ENCODE measurements around the gene RAI1. TPM values are rescaled to one million over a fixed set of nuclear protein-coding genes. Genes with fewer than 3 reads are reported as not detected.

Gene RAI1
- total RNA-seq, 4 donors from 2014 or later = 12.8 to 51.2 (median 47.6) TPM

DNA sequence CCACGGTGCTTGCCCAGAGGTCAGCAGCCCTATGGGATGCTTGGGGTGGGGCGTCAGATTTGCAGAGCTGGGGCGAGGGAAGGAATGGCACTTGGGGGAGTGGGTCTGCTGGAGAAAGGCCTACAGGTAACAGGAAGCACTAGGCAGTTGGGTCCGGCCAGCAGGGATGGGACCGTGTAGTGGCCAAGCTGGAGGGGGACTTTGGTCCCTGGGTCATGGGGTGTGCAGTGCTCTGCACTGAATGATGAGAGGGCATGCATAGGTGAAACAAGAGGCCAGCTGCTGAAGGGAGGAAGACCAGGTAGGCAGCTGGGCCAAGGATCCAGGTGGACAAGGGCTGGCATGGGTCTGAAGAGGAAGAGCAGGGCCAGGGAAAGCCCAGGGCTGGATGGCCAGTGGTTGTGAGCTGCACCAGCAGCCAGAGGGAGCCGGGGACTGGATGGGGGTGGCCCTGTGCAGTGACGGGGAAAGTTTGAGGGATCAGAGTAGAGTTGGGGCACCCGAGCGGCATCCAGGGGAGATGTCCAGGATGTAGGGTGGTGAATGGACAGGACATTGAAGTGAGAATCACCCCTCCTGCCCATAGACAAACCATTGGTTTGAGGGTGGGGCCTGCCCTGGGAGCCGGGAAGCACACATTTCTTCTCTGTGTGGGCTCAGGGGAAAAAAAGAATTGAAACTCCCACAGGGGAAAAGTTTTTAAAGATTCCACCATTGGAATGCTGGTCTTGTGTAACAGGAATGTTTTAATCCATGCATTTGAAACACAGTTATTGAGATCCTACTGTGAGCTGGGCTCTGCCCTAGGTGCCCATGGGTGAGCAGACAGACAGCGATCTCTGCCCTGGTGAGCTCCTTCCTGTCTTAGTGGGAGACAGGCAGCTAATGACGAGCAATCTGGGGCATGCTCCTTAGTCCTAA is 25.1 kb downstream of the RAI1 start:
- peak overlapping the region in 1 of 4 donors; percentile 12 for H3K27ac ChIP-seq
- no peaks in the 10 kb centered on the region for H3K27me3 ChIP-seq
- no peak for TF ChIP-seq POLR2A (IDR thresholded peaks at IDR 0.05)
- TF ChIP-seq, protein P1, sequence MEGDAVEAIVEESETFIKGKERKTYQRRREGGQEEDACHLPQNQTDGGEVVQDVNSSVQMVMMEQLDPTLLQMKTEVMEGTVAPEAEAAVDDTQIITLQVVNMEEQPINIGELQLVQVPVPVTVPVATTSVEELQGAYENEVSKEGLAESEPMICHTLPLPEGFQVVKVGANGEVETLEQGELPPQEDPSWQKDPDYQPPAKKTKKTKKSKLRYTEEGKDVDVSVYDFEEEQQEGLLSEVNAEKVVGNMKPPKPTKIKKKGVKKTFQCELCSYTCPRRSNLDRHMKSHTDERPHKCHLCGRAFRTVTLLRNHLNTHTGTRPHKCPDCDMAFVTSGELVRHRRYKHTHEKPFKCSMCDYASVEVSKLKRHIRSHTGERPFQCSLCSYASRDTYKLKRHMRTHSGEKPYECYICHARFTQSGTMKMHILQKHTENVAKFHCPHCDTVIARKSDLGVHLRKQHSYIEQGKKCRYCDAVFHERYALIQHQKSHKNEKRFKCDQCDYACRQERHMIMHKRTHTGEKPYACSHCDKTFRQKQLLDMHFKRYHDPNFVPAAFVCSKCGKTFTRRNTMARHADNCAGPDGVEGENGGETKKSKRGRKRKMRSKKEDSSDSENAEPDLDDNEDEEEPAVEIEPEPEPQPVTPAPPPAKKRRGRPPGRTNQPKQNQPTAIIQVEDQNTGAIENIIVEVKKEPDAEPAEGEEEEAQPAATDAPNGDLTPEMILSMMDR (IDR thresholded peaks at IDR 0.05) = no peak
- H3K4me1 ChIP-seq = peaks cover 0 to 29% (median 0%) of the 10 kb centered on the region in 4 donors
- no peak overlapping the region for H3K4me3 ChIP-seq
- peak in 2 of 3 donors; percentile 65 to 69 for DNase-seq
- H3K36me3 ChIP-seq = no peaks in the 10 kb centered on the region
- no peaks in the 10 kb centered on the region for H3K9me3 ChIP-seq

DNA sequence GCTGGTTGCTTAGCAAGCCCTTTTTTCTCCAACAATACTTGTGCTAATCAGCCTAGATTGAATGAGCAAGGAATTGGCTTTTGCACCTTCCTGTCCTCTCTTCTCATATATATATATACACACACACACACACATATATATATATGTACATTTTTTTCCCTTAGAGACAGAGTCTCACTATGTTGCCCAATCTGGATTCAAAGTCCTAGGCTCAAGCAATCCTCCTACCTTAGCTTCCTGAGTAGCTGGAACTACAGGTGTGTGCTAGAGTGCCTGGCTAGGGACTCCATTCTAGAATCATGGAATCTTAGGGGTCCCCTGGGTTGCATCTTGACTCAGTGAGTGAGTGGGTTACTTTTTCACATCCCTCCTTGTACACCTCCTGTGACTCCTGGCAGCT is 27.0 kb downstream of the RAI1 start:
- H3K9me3 ChIP-seq = no peaks in the 10 kb centered on the region
- peaks cover 0 to 35% (median 4%) of the 10 kb centered on the region in 4 donors for H3K4me1 ChIP-seq
- H3K36me3 ChIP-seq = no peaks in the 10 kb centered on the region
- no peak for TF ChIP-seq POLR2A (IDR thresholded peaks at IDR 0.05)
- TF ChIP-seq, protein P1 (IDR thresholded peaks at IDR 0.05) = no peak
- no peak overlapping the region for H3K4me3 ChIP-seq
- DNase-seq = no peak
- H3K27ac ChIP-seq = no peak overlapping the region
- no peaks in the 10 kb centered on the region for H3K27me3 ChIP-seq

DNA sequence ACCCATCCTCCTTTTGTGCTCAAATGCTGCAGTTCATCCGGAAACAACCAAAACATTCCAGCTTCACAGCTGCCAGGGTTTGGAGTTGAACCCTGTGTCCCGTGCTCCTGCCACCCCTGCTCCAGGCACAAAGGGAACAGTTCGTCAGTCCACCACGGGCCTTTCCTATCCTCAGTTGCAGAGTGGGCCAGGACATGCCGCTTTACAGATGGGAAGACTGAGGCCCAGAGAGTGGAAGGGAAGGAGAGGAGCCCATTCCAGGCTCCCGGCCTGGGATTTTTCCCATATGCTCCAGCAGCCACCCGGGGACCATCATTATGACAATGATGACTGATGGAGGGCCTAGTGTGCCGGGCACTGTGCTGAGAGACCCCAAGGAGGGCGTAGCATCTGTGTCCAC is 27.6 kb downstream of the RAI1 start:
- no peak for DNase-seq
- no peaks in the 10 kb centered on the region for H3K9me3 ChIP-seq
- no peaks in the 10 kb centered on the region for H3K36me3 ChIP-seq
- H3K4me3 ChIP-seq = no peak overlapping the region
- H3K27ac ChIP-seq = no peak overlapping the region
- H3K27me3 ChIP-seq = no peaks in the 10 kb centered on the region
- peaks cover 0 to 40% (median 4%) of the 10 kb centered on the region in 4 donors for H3K4me1 ChIP-seq
- TF ChIP-seq, protein P1 (IDR thresholded peaks at IDR 0.05) = no peak
- TF ChIP-seq POLR2A (IDR thresholded peaks at IDR 0.05) = no peak

DNA sequence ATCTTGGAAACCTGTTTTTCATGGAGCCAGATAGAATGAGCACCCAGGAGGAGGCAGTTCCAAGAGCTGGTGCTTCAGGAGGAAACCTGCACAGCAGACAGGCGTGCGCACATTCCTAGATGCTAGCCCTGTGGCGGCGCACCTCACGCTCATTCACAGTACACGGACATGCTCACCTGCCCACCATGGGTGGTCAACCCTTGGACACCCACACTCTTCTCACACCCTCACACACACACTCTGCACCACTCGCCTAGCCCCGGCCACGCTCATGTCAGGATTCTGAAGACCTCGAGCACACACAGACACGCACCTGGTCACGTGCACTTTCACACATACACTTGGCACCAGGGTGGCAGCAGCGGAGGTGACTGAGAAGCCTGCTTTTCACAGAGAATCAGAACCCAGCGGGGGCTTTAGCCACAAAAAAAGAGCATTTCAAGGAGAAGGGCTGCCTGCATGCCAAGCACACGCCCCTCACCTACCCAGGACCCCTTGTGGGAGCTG is 28.6 kb downstream of the RAI1 start:
- peaks cover 0 to 45% (median 4%) of the 10 kb centered on the region in 4 donors for H3K4me1 ChIP-seq
- H3K27ac ChIP-seq = peak overlapping the region in 2 of 4 donors; percentile 42 to 77

DNA sequence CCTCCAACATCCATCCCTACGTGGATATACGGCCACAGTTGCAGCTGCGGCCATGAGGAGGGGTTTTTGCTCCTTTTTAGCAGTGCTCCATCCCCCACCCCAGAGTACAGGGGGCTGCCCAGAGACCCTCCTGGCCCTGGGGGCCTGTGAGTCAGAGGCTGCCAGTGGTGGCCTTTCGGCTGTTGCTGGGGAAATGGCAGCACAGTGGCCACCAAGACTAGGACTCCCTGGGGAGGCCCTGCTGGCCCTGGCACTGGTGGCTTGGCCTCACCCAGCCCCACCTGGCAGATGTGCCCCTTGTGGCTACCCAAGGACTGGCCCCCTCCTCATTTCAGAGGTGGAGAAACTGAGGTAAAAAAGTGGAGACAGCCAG is 29.1 kb downstream of the RAI1 start:
- Histone ChIP-seq H3K4me1 (peaks cover 0 to 45% (median 4%) of the 10 kb centered on the region in 4 donors), H3K9me3 (no peaks in the 10 kb centered on the region), H3K36me3 (no peaks in the 10 kb centered on the region), H3K4me3 (no peak overlapping the region), H3K27ac (peak overlapping the region in 3 of 4 donors; percentile 42 to 77 (median 58)), H3K27me3 (no peaks in the 10 kb centered on the region)
- TF ChIP-seq POLR2A (IDR thresholded peaks at IDR 0.05) = no peak
- TF ChIP-seq, protein P1 (IDR thresholded peaks at IDR 0.05) = no peak
- no peak for DNase-seq

More for the DNA sequence above, 28.6 kb downstream of the RAI1 start:
- DNase-seq = no peak
- Histone ChIP-seq H3K27me3 (no peaks in the 10 kb centered on the region), H3K9me3 (no peaks in the 10 kb centered on the region), H3K4me3 (no peak overlapping the region), H3K36me3 (no peaks in the 10 kb centered on the region)
- TF ChIP-seq, protein P1 (IDR thresholded peaks at IDR 0.05) = no peak
- no peak for TF ChIP-seq POLR2A (IDR thresholded peaks at IDR 0.05)
